PC-9 (cell line): ENCODE measurements around the gene TSPEAR. TPM values are rescaled to one million over a fixed set of nuclear protein-coding genes. Genes with fewer than 3 reads are reported as not detected.

Source experiments
- BruUV-seq: library from RNA; stranded (reverse); fragments of 400-500 nt; replicated peaks from 2 replicates; lab custom pipeline; 2021; lab: Mats Ljungman, UMichigan
- CTCF ChIA-PET: fragments of 300-600 bp; sonication (Branson Sonifier 250); formaldehyde crosslinking; loops from one replicate; lab custom pipeline; 2022; ENCODE audit warnings: antibody characterized with exemption; lab: Charles Lee
- POLR2A ChIA-PET: fragments of 300-600 bp; sonication (Branson Sonifier 250); formaldehyde crosslinking; loops from one replicate; lab custom pipeline; 2022; ENCODE audit warnings: antibody characterized with exemption; ENCODE audit not compliant: unreplicated experiment; lab: Charles Lee
- DNase-seq, 2 experiments: peaks; one replicate each; pipeline versions ENCODE4 v3.0.0 to v3.0.0-alpha.2; 2015 to 2022; ENCODE audit warnings: mixed read lengths in 1 of 2
- H2AFZ ChIP-seq: fragments of 200-600 bp; sonication (generic); 2 replicates; pipeline ENCODE4 v1.8.1; 2017; ENCODE audit warnings: antibody characterized with exemption
- H3F3A ChIP-seq: fragments of 200-600 bp; sonication (generic); 2 replicates; pipeline ENCODE4 v1.8.1; 2017; ENCODE audit warnings: antibody characterized with exemption, mild to moderate bottlenecking, low read depth; ENCODE audit not compliant: insufficient read depth
- H3K27ac ChIP-seq: fragments of 200-600 bp; sonication (generic); 2 replicates; pipeline ENCODE4 v1.6.1; 2016; ENCODE audit warnings: mixed run types
- H3K27me3 ChIP-seq: fragments of 200-600 bp; sonication (generic); 2 replicates; pipeline ENCODE4 v1.6.1; 2016; ENCODE audit warnings: low read depth, mixed run types; ENCODE audit not compliant: insufficient read depth
- H3K36me3 ChIP-seq: fragments of 200-600 bp; sonication (generic); 2 replicates; pipeline ENCODE4 v1.6.1; 2016; ENCODE audit warnings: low read depth, mixed run types
- H3K4me1 ChIP-seq: fragments of 200-600 bp; sonication (generic); replicated peaks from 2 replicates; pipeline ENCODE4 v1.6.1; 2016; ENCODE audit warnings: mixed run types; ENCODE audit not compliant: insufficient read depth
- H3K4me2 ChIP-seq: fragments of 200-600 bp; sonication (generic); 2 replicates; pipeline ENCODE4 v1.6.1; 2017; ENCODE audit warnings: mixed run types
- H3K4me3 ChIP-seq: fragments of 200-600 bp; sonication (generic); 2 replicates; pipeline ENCODE4 v1.6.1; 2016; ENCODE audit warnings: mixed run types
- H3K79me2 ChIP-seq: fragments of 200-600 bp; sonication (generic); 2 replicates; pipeline ENCODE4 v1.6.1; 2017; ENCODE audit warnings: low read depth, mixed run types
- H3K9me2 ChIP-seq: fragments of 200-600 bp; sonication (generic); 2 replicates; pipeline ENCODE4 v1.8.1; 2017; ENCODE audit warnings: mild to moderate bottlenecking; ENCODE audit not compliant: insufficient read depth
- H3K9me3 ChIP-seq: fragments of 200-600 bp; sonication (generic); 2 replicates; pipeline ENCODE4 v1.8.1; 2016; ENCODE audit warnings: low read depth; ENCODE audit not compliant: insufficient read depth
- H4K20me1 ChIP-seq: fragments of 200-600 bp; sonication (generic); 2 replicates; pipeline ENCODE4 v1.8.1; 2017; ENCODE audit not compliant: insufficient read depth
- EZH2 ChIP-seq: fragments of 200-600 bp; sonication (generic); IDR thresholded peaks from 2 replicates; pipeline ENCODE4 v1.8.0; 2017; ENCODE audit warnings: antibody characterized with exemption, low read depth
- intact Hi-C: fragments of 100-400 bp; cut with micrococcal nuclease; formaldehyde crosslinking; loops from one replicate; pipeline ENCODE4 v1.10.0; 2022; ENCODE audit not compliant: unreplicated experiment
- total RNA-seq: library from RNA; stranded (reverse); gene quantifications from 2 replicates; pipeline ENCODE4 v1.2.3, GENCODE V29; 2021
- TF ChIP-seq, protein P1 (sequence below): fragments of 200-600 bp; sonication (generic); conservative IDR thresholded peaks from 2 replicates; pipeline ENCODE4 v1.6.1; 2017; ENCODE audit warnings: mixed run types, antibody characterized with exemption, mild to moderate bottlenecking, moderate library complexity

Gene TSPEAR
- total RNA-seq, 1 experiment from 2014 or later, result not detected

DNA sequence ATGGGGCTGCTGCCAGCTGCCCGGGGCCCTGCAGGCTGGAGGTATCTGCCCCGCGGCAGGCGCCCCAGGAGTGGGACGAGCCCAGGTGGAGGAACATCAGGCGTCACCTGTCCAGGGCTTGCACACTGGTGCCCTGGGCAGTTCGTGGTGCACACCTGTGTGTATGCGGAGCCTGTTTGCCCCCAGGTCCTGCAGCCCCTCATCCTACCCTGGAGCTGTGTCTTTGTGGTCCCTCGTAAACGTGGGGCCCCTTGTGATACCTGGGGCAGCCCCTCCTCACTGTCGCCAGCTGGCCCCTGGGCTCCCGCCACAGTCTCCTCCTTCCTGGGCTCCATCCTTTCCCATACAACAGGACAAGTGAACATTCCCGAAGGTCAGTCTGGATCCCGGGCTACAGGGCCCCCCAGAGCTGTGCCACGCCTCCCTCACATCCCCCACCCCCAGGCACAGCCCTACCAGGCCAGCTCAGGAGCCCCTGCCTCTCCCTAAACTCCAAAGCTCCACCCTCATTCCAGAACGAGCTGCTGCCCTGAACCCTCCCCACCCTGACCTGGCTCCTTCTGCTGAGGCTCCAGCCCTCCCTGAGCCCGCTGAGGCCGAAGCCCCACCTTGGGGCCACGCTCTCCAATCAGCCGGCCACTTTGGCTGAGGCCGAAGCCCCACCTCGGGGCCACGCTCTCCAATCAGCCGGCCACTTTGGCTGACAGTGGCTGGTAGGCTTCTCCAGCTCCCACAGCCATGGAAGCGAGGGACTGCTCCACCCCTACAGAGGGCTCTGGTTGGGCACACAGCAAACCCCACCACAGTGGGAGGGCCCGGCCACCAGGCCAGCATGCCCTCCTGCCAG is 47.6 kb upstream of the TSPEAR start:
- CTCF ChIA-PET, result no interaction called here
- Histone ChIP-seq H3K9me2 (no peaks in the 10 kb centered on the region), H3K36me3 (no peaks in the 10 kb centered on the region), H3K4me3 (no peak overlapping the region), H3K4me1 (no peaks in the 10 kb centered on the region), H2AFZ (no peak overlapping the region), H3F3A (no peaks in the 10 kb centered on the region; the same call in 1 of the 2 replicates), H3K4me2 (no peak overlapping the region), H4K20me1 (no peaks in the 10 kb centered on the region), H3K79me2 (no peaks in the 10 kb centered on the region), H3K27me3 (no peaks in the 10 kb centered on the region), H3K27ac (no peak overlapping the region), H3K9me3 (no peaks in the 10 kb centered on the region)
- POLR2A ChIA-PET, result no interaction called here
- DNase-seq, result no peak
- intact Hi-C loops, result no loop called here
- TF ChIP-seq, protein P1, sequence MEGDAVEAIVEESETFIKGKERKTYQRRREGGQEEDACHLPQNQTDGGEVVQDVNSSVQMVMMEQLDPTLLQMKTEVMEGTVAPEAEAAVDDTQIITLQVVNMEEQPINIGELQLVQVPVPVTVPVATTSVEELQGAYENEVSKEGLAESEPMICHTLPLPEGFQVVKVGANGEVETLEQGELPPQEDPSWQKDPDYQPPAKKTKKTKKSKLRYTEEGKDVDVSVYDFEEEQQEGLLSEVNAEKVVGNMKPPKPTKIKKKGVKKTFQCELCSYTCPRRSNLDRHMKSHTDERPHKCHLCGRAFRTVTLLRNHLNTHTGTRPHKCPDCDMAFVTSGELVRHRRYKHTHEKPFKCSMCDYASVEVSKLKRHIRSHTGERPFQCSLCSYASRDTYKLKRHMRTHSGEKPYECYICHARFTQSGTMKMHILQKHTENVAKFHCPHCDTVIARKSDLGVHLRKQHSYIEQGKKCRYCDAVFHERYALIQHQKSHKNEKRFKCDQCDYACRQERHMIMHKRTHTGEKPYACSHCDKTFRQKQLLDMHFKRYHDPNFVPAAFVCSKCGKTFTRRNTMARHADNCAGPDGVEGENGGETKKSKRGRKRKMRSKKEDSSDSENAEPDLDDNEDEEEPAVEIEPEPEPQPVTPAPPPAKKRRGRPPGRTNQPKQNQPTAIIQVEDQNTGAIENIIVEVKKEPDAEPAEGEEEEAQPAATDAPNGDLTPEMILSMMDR, result no peak
- TF ChIP-seq EZH2, result no peak
- BruUV-seq, result no TSS peak

DNA sequence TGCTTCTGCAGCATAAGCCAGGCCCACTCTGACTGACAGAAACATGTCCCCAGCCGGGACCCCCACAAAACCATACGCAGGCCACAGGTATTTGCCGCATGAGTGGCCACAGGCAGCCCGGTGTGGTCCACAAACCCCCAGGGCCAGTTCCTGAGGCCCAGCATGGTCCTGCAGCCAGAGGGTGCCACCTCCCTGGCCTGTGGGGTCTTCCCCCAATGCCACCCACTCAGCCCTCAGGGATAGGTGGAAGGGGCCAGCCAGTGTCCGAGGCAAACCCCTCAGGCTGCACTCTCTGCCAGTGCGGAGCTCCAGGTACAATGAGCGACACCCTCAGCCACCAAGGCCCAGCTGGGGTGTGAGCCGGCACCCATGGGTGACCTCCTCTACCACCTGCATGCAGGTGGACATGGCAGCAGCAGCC is 46.8 kb upstream of the TSPEAR start:
- POLR2A ChIA-PET, result no interaction called here
- intact Hi-C loops, result no loop called here
- CTCF ChIA-PET, result no interaction called here

DNA sequence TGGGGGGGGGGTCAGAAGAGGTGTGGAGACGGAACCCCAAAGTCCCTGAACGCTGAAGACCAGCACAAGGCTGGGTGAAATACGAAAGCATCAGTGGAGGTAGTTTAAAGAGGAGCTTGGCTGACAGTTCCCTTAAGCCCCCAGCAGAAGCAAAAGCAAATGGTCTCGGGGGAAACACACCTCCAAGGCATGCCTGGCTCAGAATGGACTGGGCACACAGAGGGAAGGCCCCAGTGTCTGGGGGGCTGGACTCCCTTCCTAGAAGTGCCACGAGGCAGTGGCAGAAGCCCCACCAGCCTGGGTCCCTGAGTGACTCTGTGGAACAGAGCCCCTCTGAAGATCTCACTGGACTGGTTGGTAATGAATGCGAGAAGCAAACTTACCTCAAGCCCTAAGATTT is 46.4 kb upstream of the TSPEAR start:
- H3F3A ChIP-seq, result peaks cover 6% of the 10 kb centered on the region; the same call in 1 of the 2 replicates
- no peak overlapping the region for H3K4me3 ChIP-seq
- no peak for TF ChIP-seq EZH2
- TF ChIP-seq, protein P1, result no peak
- DNase-seq, result no peak
- H3K36me3 ChIP-seq, result no peaks in the 10 kb centered on the region
- no peak overlapping the region for H2AFZ ChIP-seq
- intact Hi-C loops, result no loop called here
- no TSS peak for BruUV-seq
- no peaks in the 10 kb centered on the region for H3K79me2 ChIP-seq
- no peaks in the 10 kb centered on the region for H4K20me1 ChIP-seq
- POLR2A ChIA-PET, result no interaction called here
- CTCF ChIA-PET, result interaction anchor here (0.6 kb wide), 1 partner anchor 14 kb away, joined by 11 read pairs; no protein-coding TSS in a partner anchor
- H3K27me3 ChIP-seq, result no peaks in the 10 kb centered on the region
- no peaks in the 10 kb centered on the region for H3K9me3 ChIP-seq
- no peaks in the 10 kb centered on the region for H3K9me2 ChIP-seq
- H3K27ac ChIP-seq, result no peak overlapping the region
- H3K4me2 ChIP-seq, result no peak overlapping the region
- peaks cover 12% of the 10 kb centered on the region for H3K4me1 ChIP-seq

More for the DNA sequence above, 46.8 kb upstream of the TSPEAR start:
- no TSS peak for BruUV-seq
- H3K27ac ChIP-seq, result no peak overlapping the region
- H3F3A ChIP-seq, result peaks cover 4% of the 10 kb centered on the region; the same call in 1 of the 2 replicates
- H3K4me3 ChIP-seq, result no peak overlapping the region
- H3K79me2 ChIP-seq, result no peaks in the 10 kb centered on the region
- H3K4me1 ChIP-seq, result peaks cover 8% of the 10 kb centered on the region
- H3K36me3 ChIP-seq, result no peaks in the 10 kb centered on the region
- H3K27me3 ChIP-seq, result no peaks in the 10 kb centered on the region
- no peaks in the 10 kb centered on the region for H4K20me1 ChIP-seq
- H3K4me2 ChIP-seq, result no peak overlapping the region
- no peaks in the 10 kb centered on the region for H3K9me3 ChIP-seq
- TF ChIP-seq EZH2, result no peak
- TF ChIP-seq, protein P1, result no peak
- no peaks in the 10 kb centered on the region for H3K9me2 ChIP-seq
- no peak overlapping the region for H2AFZ ChIP-seq
- DNase-seq, result no peak
